Activated T-helper 9 cell treated with anti-CD3 and anti-CD28 coated beads, Interleukin-2, amount 50 U/mL, for 16 hours (primary cell): Measurements from ENCODE around the gene TMEM89.

Source experiments
- DNase-seq: peaks from one replicate; pipeline ENCODE4 v3.0.0-alpha.2; 2020; ENCODE audit warnings: low read depth

Gene TMEM89

DNA sequence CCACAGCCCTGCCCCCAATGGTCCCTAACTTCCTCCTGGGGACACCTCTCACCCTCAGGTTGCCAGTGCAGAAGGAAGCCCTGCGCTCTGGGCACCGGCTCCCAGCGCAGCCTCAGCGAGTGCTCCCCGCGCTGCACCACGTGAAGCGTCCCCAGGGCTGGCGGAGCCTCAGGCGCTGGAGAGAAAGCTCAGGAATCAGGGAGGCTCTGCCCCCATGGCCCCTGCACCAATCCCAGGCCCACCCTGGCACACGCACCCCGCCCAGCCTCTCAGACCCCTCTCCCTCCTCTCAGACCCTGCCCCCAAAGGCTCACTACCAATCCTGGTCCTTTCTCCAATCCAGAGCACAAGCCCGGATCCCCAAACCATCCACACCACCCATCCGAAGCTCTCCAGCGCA is 33.3 kb downstream of the TMEM89 start:
- no peak for DNase-seq

DNA sequence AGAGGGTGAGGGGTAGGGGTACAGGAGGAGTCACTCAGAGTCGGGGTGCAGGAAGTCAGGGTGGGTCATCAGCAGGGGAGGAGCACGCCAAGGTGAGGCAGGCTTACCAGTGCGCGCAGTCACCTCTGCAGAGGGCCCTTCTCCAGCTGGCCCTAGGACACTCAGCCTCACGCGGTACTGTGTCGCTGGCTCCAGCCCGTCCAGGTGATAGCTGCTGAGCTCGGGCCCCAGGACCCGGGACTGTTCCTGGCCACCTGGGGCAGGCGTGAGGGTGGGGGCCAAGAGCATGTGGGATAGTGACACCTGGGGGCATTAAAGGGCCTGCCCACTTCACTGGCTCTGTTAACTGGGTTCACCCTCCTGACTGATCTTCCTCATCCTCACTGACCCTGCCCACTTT is 33.9 kb downstream of the TMEM89 start:
- no peak for DNase-seq

DNA sequence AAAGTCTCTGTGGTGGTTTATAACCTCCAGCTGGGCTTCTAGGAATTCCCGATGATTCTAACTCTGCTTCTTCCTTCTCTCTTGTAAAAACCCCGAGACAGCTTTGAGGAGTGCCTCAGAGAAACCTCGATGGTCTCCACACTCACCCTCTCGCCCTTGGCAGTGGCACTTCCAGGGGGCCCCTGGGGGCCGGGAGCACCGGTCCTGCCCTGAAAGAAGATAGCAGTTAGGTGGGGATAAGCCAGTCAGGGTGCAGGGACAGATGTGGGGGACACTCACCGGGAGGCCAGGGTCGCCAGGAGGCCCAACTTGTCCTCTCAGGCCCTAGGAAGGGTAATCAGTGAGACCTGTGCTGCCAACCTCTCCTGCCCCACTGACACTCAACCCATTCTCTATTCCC is 36.2 kb downstream of the TMEM89 start:
- DNase-seq = no peak

DNA sequence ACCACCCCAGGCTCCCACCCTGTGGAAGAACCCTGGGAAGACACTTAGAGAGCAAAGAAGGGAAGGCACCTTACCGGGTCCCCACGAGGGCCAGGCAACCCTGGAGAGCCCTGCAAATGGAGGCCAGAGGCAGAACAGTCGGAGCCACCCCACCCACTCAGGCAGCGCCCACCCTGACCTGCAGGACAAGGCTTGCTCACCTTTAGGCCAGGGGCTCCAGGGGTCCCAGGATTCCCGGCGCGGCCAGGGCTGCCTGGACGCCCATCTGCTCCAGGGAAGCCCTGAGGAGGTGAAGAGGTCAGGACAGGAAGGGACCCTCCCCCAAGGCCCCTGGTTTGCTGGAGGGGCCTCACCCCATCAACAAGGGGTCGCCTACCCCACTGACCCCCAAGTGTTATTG is 36.7 kb downstream of the TMEM89 start:
- no peak for DNase-seq

DNA sequence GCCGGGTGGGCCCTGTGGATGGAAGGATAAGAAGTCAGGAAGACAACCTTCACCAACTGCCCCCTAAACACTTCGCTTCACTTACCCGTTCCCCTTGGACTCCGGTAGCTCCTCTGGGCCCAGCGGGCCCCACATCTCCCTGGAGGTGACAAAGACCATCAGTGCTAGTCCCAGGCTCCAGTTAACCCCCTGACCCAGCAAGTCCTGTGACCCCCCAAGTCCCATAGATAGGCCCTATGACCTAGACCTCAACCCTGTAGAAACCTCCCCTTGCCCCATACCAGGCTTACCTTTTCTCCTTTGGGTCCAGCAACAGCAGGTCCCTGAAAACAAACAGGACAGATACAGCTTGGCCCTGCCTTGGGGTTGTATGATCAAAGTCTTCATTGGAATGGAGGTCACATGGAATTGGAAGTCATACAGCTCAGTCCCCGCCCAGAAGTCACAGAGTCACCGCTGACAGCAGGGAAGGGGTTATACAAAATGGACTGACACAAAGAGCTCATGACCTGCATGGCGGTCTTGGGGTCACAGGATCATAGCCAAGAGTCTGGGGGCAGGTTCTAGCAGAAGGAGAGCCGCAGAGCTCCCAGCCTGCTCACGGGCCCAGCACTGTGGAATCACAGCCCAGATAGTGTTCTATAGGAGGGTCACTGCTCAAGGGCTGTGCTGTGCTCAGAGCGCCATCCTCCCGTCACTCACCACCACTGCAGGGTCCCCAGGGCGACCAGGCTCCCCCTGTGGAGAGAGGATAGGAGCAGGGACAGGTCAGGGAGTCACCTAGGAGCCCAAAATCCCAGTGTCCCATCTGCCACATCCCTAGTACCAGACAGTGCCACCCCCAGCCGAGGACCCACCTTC is 39.7 kb downstream of the TMEM89 start:
- no peak for DNase-seq

DNA sequence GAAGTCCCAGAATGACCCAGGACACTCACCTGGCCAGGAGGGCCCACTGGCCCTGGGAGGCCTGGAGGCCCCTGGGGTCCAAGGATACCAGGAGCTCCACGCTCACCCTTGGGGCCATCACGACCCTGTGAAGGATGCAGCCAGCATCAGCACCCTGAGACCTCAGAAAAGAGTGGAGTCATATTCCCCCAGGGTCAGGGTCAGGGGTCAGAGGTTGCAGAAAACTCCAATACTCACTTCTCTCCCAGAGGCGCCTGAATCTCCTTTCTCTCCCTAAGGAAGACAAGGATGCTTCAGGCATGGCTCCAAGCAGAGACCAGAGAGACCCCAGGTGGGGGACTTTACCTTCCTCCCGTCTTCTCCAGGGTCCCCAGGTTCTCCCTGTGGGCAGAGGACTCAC is 44.9 kb downstream of the TMEM89 start:
- DNase-seq = no peak

DNA sequence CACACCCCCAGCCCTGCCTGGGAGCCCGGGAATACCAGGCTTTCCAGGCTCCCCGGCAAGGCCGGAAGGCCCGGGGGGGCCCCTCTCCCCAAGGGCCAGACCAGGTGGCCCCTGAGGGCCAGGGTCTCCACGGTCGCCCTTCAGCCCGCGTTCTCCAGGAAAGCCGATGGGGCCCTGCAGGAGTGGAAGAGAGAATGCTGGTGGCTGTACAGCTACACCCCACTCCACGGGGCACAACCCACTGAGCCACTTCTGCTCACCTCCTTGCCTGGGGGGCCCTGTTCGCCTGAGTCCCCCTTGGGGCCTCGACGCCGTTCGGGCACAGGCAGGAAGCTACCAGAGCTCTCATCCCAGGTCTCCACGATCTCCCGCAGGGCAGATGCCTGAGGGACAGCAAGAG is 46.2 kb downstream of the TMEM89 start:
- no peak for DNase-seq

DNA sequence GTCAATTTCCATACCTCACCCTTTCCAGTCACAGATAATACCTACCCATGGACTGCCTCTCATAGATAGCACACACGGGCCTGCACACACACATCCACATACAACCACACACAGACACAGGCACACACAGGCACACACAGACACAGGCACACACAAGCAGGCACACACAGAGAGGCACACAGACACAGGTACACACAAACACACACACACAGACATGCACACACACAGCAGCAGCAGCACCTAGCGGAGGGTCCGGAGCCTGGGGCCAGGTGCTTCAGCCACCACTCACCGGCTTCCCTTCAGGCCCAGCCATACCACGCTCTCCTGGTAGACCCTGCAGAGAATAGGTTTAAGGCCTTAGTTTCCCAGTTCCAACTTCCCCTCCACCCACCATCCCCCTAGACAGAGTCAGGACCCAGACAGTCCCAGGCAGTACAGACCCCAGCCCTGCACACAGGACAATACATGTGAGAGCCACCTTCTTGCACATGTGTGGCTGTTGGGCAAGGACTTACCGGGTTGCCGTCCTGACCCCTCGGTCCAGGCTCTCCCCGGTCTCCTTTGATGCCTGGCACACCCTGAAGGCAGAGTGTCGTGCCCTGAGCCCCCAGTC is 47.5 kb downstream of the TMEM89 start:
- no peak for DNase-seq

DNA sequence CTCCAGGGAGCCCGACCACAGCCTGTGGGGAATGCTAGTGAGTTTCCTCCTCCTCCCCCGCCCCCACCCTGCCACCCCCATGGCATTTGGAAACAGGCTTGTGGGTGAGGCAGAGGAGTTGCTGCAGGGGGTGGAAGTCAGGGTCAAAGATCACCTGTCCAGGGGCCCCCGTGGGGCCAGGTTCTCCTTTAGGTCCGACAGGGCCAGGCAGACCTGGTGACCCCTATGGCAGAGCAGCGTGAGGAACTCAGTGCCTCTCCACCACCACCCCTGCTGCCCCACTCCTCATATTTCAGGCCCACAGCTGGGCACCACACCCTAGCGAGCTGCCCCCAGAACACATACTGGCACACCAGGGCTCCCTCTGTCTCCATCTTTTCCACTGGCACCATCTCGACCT is 49.1 kb downstream of the TMEM89 start:
- DNase-seq = no peak

DNA sequence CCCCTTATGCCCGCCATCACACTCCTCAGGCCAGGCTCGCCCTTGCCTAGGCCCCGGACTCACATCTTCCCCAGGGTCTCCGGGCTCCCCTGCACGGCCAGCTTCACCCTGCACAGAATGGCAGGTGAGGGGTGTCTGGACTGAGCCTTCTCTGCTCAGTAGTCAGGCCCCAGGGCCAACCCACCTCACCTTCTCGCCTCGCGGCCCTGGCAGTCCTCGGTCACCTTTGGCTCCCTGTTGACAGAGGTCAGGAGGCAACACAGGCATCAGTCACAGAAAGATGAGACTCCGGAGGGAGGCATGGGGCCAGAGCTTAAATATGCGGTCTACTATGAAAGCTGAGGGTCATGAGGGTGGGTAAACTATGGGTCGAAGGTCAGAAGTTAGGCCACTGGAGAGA is 49.6 kb downstream of the TMEM89 start:
- DNase-seq = no peak
